HG02798 (cell line): Measurements from ENCODE around the gene RUNX3.
"Not testable (repeated sequence)": the region's sequence is repeated elsewhere in the genome, so short reads cannot be mapped to it uniquely, and the experiment has no call there.

Experiments used
- ATAC-seq: cut with Tn5 transposase; IDR thresholded peaks from one replicate; pipeline ENCODE4 v1.9.1; 2021; ENCODE audit warnings: mild to moderate bottlenecking; ENCODE audit not compliant: unreplicated experiment, poor library complexity

RUNX3 gene

GRCh38 chr1:24892188-24893153, 37.6 kb downstream of the RUNX3 start:
- no peak for ATAC-seq

DNA sequence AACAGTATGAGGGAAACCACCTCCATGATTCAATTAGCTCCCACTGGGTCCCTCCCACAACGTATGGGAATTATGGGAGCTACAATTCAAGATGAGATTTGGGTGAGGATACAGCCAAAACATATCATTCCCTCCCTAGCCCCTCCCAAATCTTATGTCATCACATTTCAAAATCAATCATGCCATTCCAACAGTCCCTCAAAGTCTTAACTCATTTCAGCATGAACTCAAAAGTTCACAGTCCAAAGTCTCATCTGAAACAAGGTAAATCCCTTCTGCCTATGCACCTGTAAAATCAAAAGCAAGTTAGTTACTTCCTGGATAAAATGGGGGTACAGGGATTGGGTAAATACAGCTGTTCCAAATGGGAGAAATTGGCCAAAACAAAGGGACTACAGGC, 38.7 kb downstream of the RUNX3 start:
- not testable (repeated sequence) for ATAC-seq

GRCh38 chr1:24890887-24891286, 39.2 kb downstream of the RUNX3 start:
- ATAC-seq: no peak

DNA sequence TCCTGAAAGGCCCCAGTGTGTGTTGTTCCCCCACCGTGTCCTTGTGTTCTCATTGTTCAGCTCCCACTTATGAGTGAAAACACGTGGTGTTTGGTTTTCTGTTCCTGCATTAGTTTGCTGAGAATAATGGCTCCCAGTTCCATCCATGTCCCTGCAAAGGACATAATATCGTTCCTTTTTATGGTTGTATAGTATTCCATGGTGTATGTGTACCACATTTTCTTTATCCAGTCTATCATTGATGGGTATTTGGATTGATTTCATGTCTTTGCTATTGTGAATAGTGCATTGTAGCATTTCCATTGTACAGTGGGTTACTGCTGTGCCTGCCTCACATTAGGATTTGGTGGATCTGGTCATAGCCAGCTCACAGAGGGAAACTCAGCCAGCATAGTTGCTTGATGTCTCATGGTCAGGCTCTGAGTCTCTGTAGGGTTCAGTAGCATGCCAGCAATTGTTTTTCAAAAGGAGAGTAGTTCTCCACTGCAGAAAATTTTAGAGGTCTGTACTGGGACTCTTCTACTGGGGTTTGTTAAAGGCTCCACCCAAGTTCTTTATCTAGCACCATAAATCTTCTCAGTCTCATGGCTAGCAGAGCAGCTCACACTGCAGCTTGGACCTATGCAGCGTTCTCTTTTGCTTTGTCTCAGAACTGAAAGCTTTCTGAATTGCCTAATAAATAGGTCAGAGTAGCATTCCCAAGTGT, 41.0 kb downstream of the RUNX3 start:
- ATAC-seq: no peak

DNA sequence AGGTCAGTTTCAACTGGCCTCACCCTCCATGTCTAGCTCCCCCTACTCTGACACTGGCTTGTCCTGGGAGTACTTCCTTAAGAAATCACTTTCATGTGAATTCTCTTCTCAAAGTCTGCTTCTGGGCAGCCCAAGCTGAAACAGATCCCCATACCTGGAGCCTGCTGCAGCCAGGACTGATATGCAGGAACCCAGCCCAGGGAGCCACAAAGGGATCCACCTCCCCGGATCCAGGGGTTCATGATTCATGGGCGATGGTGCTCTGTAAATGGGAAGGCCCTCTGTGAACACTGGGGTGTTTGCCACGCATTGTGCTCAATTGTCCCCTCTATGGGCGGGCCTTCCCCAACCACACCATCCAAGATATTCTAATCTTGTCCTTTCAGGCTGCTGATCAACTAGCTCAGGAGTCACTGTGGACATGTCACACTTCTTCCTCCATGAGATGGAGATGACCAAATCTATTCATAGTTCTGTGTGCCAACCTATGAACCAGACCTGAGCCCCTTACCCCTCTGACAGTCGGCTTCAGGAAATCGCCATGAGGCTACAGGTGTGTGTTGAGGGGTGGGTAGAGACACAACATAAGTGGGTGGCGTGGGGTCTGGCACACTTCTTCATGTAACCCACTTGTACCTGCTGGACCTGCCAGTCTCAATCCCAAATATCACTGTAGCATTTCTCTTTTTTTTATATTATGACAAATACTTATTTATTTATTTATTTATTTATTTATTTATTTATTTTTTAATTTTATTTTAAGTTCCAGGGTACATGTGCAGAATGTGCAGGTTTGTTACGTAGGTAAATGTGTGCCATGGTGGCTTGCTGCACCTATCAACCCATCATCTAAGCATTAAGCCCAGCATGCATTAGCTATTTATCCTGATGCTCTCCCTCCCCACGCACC, 41.8 kb downstream of the RUNX3 start:
- ATAC-seq: no peak

DNA sequence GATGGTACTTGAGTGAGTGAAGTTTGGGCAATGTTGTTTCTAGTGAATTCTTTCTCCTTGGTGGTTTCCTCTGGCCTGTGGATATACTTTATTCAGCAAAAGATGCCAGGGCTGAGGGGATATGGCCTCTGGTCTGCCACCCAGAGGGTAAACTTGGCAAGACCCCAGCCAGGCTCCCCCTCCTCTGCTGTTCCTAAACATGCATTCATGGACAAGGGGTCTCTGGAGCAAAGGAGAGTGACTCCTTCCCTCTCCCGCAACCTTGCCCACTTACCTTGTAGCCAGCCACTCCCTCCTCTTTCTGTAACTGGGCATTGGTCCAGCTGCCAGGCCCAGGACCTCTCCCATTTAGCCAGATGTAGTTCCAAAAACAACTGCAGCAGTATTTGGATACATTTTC, 43.8 kb downstream of the RUNX3 start:
- ATAC-seq: no peak

- no peak for ATAC-seq
Measured at GRCh38 chr1:24884751-24885150, 45.3 kb downstream of the RUNX3 start.

DNA sequence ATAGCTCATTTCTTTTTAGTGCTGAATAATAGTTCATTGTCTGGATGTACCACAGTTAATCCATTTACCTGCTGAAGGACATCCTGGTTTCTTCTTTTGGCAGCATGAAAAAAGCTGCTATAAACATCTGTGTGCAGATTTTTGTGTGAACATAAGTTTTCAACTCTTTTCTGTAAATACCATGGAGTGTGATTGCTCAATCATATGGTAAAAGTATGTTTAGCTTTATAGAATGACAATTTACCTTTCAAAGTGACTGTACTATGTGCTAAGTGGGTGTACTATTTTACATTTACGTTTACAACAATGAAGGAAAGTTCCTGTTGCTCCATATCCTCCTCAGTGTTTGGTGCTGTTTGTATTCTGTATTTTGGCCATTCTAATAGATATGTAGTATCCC, 49.0 kb downstream of the RUNX3 start:
- no peak for ATAC-seq

- ATAC-seq: no peak
Measured at GRCh38 chr1:24878775-24879742, 51.0 kb downstream of the RUNX3 start.

- ATAC-seq: no peak
Measured at GRCh38 chr1:24878045-24878444, 52.0 kb downstream of the RUNX3 start.

DNA sequence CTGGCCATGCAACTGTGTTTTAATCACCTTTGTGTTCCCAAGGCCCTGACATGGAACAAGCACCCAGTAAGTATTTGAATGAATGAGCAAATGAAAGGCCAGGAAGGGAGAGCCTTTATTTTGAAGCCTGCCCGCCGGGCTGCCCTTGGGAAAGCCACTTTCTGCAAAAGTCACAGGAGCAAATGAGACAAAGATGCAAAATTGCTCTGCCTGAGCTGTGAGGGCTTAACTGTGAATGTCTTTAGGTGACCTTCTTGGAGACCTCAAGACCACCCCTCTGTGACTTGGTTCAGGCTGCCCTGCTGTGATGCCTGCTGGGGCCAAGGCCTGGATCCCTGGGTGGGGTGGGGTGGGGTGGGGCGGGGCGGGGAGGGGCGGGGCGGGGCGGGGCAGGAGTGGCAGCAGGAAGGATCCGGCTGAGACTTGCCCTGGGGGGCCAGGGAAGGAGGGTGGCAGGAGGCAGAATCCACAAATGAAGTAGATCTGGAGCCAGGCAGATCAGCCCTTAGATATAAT, 54.0 kb downstream of the RUNX3 start:
- no peak for ATAC-seq

GRCh38 chr1:24875257-24875656, 54.8 kb downstream of the RUNX3 start:
- ATAC-seq: no peak

- ATAC-seq: no peak
Measured at GRCh38 chr1:24874611-24875234, 55.4 kb downstream of the RUNX3 start.

- ATAC-seq: no peak
Measured at GRCh38 chr1:24874056-24874455, 56.0 kb downstream of the RUNX3 start.

DNA sequence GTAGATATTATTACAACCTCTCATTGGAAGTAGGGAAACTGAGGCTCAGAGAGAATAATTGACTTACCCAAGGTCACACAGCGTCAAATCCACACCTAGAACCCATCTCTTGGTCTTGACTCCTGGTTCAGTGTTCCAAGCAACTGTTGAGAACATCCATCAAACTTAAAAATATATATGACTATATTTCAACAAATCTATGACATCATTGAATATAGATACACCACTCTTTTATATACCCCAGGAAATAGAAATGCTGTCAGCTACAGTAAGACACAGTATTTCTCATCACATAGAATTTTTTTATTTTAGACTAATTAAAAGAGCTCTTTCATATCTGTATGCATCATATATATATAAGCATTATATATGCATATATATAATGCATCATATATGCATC, 56.9 kb downstream of the RUNX3 start:
- no peak for ATAC-seq

DNA sequence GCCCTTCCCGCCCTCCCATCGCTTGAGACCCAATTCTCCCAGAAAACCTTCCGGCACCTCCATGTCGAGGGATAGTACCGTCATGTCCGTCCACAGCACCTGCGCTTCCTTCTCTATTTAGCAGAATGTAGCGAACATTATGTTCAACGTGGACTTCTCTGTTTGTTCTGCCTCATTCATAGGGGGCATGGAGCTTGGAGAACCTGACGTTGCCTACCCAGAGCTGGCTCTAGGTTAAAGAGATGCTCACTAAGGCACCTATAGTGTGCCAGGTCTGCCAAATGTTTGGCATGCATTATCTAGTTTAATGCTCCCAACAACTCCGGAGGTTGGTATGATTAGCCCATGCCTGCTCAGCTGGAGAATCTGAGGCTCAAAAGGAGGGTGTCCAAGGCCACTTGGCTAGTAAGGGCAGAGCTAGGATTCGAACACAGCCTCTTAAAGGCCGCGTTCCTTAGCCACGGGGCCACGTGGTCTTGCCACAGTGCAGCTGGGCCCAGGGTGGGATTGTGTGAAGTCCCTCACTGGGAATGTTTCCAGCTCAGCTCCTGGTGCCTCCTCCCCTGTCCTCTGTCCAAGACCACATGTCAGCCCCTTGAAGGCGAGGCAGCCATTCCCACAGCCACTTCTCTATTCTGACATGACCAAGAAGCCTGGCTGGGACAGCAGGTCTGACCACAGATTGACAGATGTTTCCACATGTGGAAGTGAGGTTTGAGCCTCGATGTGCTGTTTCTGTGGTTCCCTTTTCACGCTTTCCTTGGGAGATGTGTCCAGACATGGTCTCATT, 57.8 kb downstream of the RUNX3 start:
- ATAC-seq: no peak

GRCh38 chr1:24871306-24871901, 58.7 kb downstream of the RUNX3 start:
- ATAC-seq: no peak
